BLaER1 treated with 17β-estradiol and CSF1 and Interleukin-3, amounts not matched to agents 10 nM and 100 nM (cell line): ENCODE measurements around the gene AHCYL2.
A peak's percentile ranks its signal among the peaks of the same experiment; 100 is the strongest.
"Not testable (repeated sequence)": the region's sequence is repeated elsewhere in the genome, so short reads cannot be mapped to it uniquely, and the experiment has no call there.

ENCODE experiments used
- H3K27ac ChIP-seq, 11 experiments: shearing (Covaris generic); formaldehyde crosslinking; 2 replicates each; pipeline ENCODE4 v1.8.1; 2022
- H3K27me3 ChIP-seq, 11 experiments: shearing (Covaris generic); formaldehyde crosslinking; 2 replicates each; pipeline ENCODE4 v1.8.1; 2022
- H3K36me3 ChIP-seq, 11 experiments: shearing (Covaris generic); formaldehyde crosslinking; 2 replicates each; pipeline ENCODE4 v1.8.1; 2022
- H3K4me1 ChIP-seq, 10 experiments: shearing (Covaris generic); formaldehyde crosslinking; 2 replicates each; pipeline ENCODE4 v1.8.1; 2022
- H3K4me2 ChIP-seq, 11 experiments: shearing (Covaris generic); formaldehyde crosslinking; 2 replicates each; pipeline ENCODE4 v1.8.1; 2022
- H3K4me3 ChIP-seq, 10 experiments: shearing (Covaris generic); formaldehyde crosslinking; 2 replicates each; pipeline ENCODE4 v1.8.1; 2022
- H3K9ac ChIP-seq, 11 experiments: shearing (Covaris generic); formaldehyde crosslinking; 2 replicates each; pipeline ENCODE4 v1.8.1; 2022
- H3K9me3 ChIP-seq, 11 experiments: shearing (Covaris generic); formaldehyde crosslinking; replicated peaks in 1 of 11; 2 replicates each; pipeline ENCODE4 v1.8.1; 2022
- H4K20me1 ChIP-seq, 11 experiments: shearing (Covaris generic); formaldehyde crosslinking; 2 replicates each; pipeline ENCODE4 v1.8.1; 2022
- Cebpa-rat ChIP-seq, 11 experiments: shearing (Covaris generic); IDR thresholded peaks; 2 replicates each; pipeline ENCODE4 v1.8.1; 2022

The AHCYL2 gene

GRCh38 chr7:129394982-129395914 is 170.4 kb downstream of the AHCYL2 start:
- Histone ChIP-seq H3K36me3 (peaks cover 5 to 65% (median 31%) of the 10 kb centered on the region in 11 experiments; a peak in 19 of 22 replicates), H3K27ac (0 out of 22 replicates have a peak overlapping the region, but pooled peaks of 1 of the 11 experiments have one; percentile 6), H3K4me1 (peaks cover 0 to 9% (median 0%) of the 10 kb centered on the region in 10 experiments; a peak in 5 of 20 replicates), H3K27me3 (no peaks in the 10 kb centered on the region), H3K9ac (no peak overlapping the region), H3K9me3 (no peaks in the 10 kb centered on the region), H3K4me3 (no peak overlapping the region), H4K20me1 (peaks cover 0 to 4% (median 0%) of the 10 kb centered on the region in 11 experiments; a peak in 1 of 22 replicates), H3K4me2 (peak overlapping the region in 1 of 11 experiments; percentile 9; a peak in 1 of 22 replicates)
- TF ChIP-seq Cebpa-rat (IDR thresholded peaks at IDR 0.05) = no peak

DNA sequence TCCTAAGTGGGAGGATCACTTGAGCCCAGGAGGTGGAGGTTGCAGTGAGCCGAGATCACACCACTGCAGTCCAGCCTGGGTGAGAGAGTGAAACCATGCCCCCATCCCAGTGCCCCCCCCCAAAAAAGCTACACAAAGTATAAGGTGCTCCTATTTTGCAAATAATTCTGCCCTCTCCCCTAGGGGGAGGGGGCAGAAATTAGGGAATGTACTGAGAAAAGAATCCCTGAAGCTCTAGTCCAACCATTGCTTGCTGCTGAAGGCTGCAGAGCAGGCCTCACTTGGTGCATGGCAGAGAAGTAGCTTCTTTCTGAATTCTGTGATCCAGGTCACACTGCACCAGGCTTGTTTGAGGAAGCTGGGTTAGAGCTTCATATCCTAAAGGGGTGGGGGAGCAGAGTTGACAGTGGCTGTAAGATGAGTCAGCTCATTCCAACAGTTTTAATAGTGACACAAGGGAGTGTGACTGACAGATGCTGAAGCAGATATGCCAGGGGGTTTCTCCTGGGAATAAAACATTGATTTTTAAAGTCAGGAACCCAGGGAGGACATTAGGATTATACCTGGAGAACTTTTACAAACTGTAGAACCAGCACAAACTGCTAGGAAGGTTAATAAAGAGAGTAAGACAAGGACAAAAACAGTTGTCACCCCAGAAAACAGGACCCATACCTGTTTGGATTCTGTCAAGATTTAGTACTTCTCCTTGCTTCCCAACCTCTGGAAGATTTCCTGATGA is 176.6 kb downstream of the AHCYL2 start:
- no peaks in the 10 kb centered on the region for H4K20me1 ChIP-seq
- H3K4me3 ChIP-seq = no peak overlapping the region
- H3K27me3 ChIP-seq = no peaks in the 10 kb centered on the region
- H3K27ac ChIP-seq = no peak overlapping the region; a peak in 1 of 22 replicates
- no peak for TF ChIP-seq Cebpa-rat (IDR thresholded peaks at IDR 0.05)
- H3K4me1 ChIP-seq = peaks cover 0 to 21% (median 5%) of the 10 kb centered on the region in 10 experiments; a peak in 10 of 20 replicates
- H3K9ac ChIP-seq = no peak overlapping the region; a peak in 1 of 22 replicates
- peaks cover 24 to 77% (median 45%) of the 10 kb centered on the region in 11 experiments for H3K36me3 ChIP-seq
- H3K4me2 ChIP-seq = peak overlapping the region in 6 of 11 experiments; percentile 2 to 57 (median 34); a peak in 7 of 22 replicates
- H3K9me3 ChIP-seq = no peaks in the 10 kb centered on the region

DNA sequence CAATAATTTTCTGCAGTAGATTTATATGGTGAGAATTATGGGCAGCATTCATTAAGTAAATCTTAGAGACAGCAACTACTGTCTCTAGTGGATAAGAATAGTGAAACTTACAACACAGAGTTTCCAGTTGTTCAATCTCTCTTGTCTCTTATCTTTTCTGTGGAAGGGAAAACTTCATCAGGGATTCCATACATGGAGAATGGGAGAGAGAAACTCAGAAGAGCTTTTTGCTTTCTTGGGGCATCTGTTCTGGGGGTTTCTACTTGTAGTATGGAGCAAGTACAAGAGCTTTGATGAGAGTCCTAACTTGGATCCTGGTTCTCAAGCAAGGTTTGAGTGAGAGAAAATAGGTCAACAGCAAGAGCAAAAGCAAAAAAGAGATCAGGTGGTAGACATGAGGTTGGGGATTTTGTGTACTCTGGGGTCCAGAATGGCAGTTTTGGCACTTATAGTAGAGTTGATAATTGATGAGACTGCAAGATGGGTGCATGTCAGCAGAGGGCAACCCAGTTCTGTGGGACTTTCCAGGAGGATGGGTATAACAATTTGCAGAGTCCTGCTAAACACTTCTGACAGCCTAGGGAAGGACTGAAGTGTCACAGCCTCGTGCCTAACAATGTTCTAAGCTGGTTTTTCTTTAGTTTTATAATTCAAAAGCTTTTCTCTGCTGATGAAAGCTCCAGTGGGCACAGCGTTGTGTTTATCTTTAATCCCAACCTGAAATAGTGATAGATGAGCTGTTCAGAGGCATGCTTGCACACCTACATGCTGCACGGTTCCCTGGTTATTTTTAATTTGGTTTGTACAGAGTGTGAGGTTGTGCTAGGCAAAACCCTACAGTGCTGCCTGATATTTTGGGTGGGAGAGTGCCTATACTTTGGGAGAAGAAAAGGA is 177.4 kb downstream of the AHCYL2 start:
- Histone ChIP-seq H3K36me3 (peaks cover 25 to 81% (median 50%) of the 10 kb centered on the region in 11 experiments), H3K4me3 (no peak overlapping the region), H3K27me3 (no peaks in the 10 kb centered on the region), H3K4me2 (peak overlapping the region in 3 of 11 experiments; percentile 29 to 52 (median 38); a peak in 2 of 22 replicates), H4K20me1 (no peaks in the 10 kb centered on the region), H3K4me1 (peaks cover 0 to 21% (median 5%) of the 10 kb centered on the region in 10 experiments; a peak in 10 of 20 replicates), H3K27ac (no peak overlapping the region), H3K9ac (no peak overlapping the region), H3K9me3 (no peaks in the 10 kb centered on the region)
- TF ChIP-seq Cebpa-rat (IDR thresholded peaks at IDR 0.05) = no peak

- Histone ChIP-seq H3K27me3 (no peaks in the 10 kb centered on the region), H3K4me2 (no peak overlapping the region), H4K20me1 (no peaks in the 10 kb centered on the region), H3K4me1 (peaks cover 0 to 15% (median 5%) of the 10 kb centered on the region in 10 experiments; a peak in 10 of 20 replicates), H3K4me3 (no peak overlapping the region), H3K36me3 (peaks cover 31 to 87% (median 61%) of the 10 kb centered on the region in 11 experiments; a peak in 21 of 22 replicates), H3K27ac (no peak overlapping the region), H3K9ac (no peak overlapping the region), H3K9me3 (no peaks in the 10 kb centered on the region)
- no peak for TF ChIP-seq Cebpa-rat (IDR thresholded peaks at IDR 0.05)
These were observed 180.7 kb downstream of the AHCYL2 start for GRCh38 chr7:129405527-129405926.

- not testable (repeated sequence) for H3K27me3 ChIP-seq, H3K27ac ChIP-seq, H3K4me3 ChIP-seq, H3K9ac ChIP-seq, H4K20me1 ChIP-seq, H3K4me2 ChIP-seq, H3K4me1 ChIP-seq
- peaks cover 12 to 22% (median 17%) of the 10 kb centered on the region in 11 experiments for H3K9me3 ChIP-seq
- peaks cover 44 to 96% (median 78%) of the 10 kb centered on the region in 11 experiments for H3K36me3 ChIP-seq
These were observed 185.4 kb downstream of the AHCYL2 start for GRCh38 chr7:129410238-129410637.

GRCh38 chr7:129412501-129412900 is 187.7 kb downstream of the AHCYL2 start:
- Histone ChIP-seq H3K27me3 (no peaks in the 10 kb centered on the region), H3K4me2 (no peak overlapping the region), H3K36me3 (peaks cover 36 to 94% (median 67%) of the 10 kb centered on the region in 11 experiments), H3K9ac (no peak overlapping the region), H4K20me1 (no peaks in the 10 kb centered on the region), H3K4me3 (no peak overlapping the region), H3K27ac (no peak overlapping the region), H3K4me1 (no peaks in the 10 kb centered on the region), H3K9me3 (peaks cover 12 to 22% (median 17%) of the 10 kb centered on the region in 11 experiments)
- no peak for TF ChIP-seq Cebpa-rat (IDR thresholded peaks at IDR 0.05)

GRCh38 chr7:129417073-129417472 is 192.2 kb downstream of the AHCYL2 start:
- TF ChIP-seq Cebpa-rat (IDR thresholded peaks at IDR 0.05) = no peak
- Histone ChIP-seq H3K4me2 (no peak overlapping the region), H4K20me1 (no peaks in the 10 kb centered on the region), H3K4me3 (no peak overlapping the region), H3K36me3 (peaks cover 27 to 81% (median 39%) of the 10 kb centered on the region in 11 experiments), H3K9ac (no peak overlapping the region), H3K9me3 (peaks cover 7 to 15% (median 10%) of the 10 kb centered on the region in 11 experiments), H3K4me1 (no peaks in the 10 kb centered on the region), H3K27me3 (no peaks in the 10 kb centered on the region), H3K27ac (no peak overlapping the region)

GRCh38 chr7:129421717-129422250 is 197.0 kb downstream of the AHCYL2 start:
- Histone ChIP-seq H3K27me3 (no peaks in the 10 kb centered on the region), H3K4me1 (peaks cover 0 to 9% (median 8%) of the 10 kb centered on the region in 10 experiments; a peak in 15 of 20 replicates), H3K27ac (no peak overlapping the region), H3K36me3 (peaks cover 36 to 82% (median 52%) of the 10 kb centered on the region in 11 experiments), H3K9ac (no peak overlapping the region), H3K4me2 (no peak overlapping the region), H3K4me3 (no peak overlapping the region), H4K20me1 (no peaks in the 10 kb centered on the region), H3K9me3 (no peaks in the 10 kb centered on the region)
- TF ChIP-seq Cebpa-rat (IDR thresholded peaks at IDR 0.05) = no peak
